Natural killer cell (primary cell): ENCODE results near the gene UGT1A6. TPM values are rescaled to one million over a fixed set of nuclear protein-coding genes. Genes with fewer than 3 reads are reported as not detected.

Source experiments
- ATAC-seq, 3 donors: fragments of 150-1000 bp in 2 of 3; fragments of 200-7000 bp in 1 of 3; cut with Tn5 transposase; 1 replicate in 1 of 3; 2 replicates in 2 of 3; pipeline ENCODE4 v1.10.0; 2021; ENCODE audit warnings: mild to moderate bottlenecking in 2 of 3, moderate library complexity in 2 of 3
- DNase-seq, 2 donors: peaks; one replicate each; pipeline versions ENCODE4 v3.0.0 to v3.0.0-alpha.2; 2013 to 2021; ENCODE audit warnings: mixed read lengths in 1 of 2
- H3K27ac ChIP-seq: one replicate; pipeline ENCODE4 v1.5.1; 2013; ENCODE audit warnings: mild to moderate bottlenecking, low read length
- H3K27me3 ChIP-seq: one replicate; pipeline ENCODE4 v1.6.1; 2013; ENCODE audit warnings: low read length; ENCODE audit not compliant: control insufficient read depth, insufficient read depth
- H3K36me3 ChIP-seq: one replicate; pipeline ENCODE4 v1.6.1; 2013; ENCODE audit warnings: low read length; ENCODE audit not compliant: control insufficient read depth, insufficient read depth
- H3K4me1 ChIP-seq: one replicate; pipeline ENCODE4 v1.6.1; 2013; ENCODE audit warnings: low read length; ENCODE audit not compliant: control insufficient read depth, insufficient read depth
- H3K4me3 ChIP-seq: one replicate; pipeline ENCODE4 v1.5.1; 2013; ENCODE audit warnings: low read length
- H3K9me3 ChIP-seq: one replicate; pipeline ENCODE4 v1.6.1; 2013; ENCODE audit warnings: low read length; ENCODE audit not compliant: control insufficient read depth, insufficient read depth
- H3K27ac Mint-ChIP-seq, 2 donors: one replicate each; pipeline ENCODE4 v1.8.0; 2022; ENCODE audit warnings: mild to moderate bottlenecking in 2 of 2, mixed read lengths in 2 of 2, moderate library complexity in 1 of 2
- H3K27me3 Mint-ChIP-seq, 2 donors: one replicate each; pipeline ENCODE4 v1.8.0; 2022; ENCODE audit warnings: low read depth in 2 of 2, mixed read lengths in 2 of 2
- H3K36me3 Mint-ChIP-seq: one replicate; pipeline ENCODE4 v1.8.0; 2022; ENCODE audit warnings: mixed read lengths
- H3K4me1 Mint-ChIP-seq, 2 donors: one replicate each; pipeline ENCODE4 v1.8.0; 2022; ENCODE audit warnings: mixed read lengths in 2 of 2
- H3K4me3 Mint-ChIP-seq: one replicate; pipeline ENCODE4 v1.8.0; 2022; ENCODE audit warnings: mild to moderate bottlenecking, moderate library complexity, mixed read lengths
- H3K9me3 Mint-ChIP-seq, 2 donors: one replicate each; pipeline ENCODE4 v1.8.0; 2022; ENCODE audit warnings: mixed read lengths in 2 of 2
- CTCF ChIP-seq: fragments of 200-600 bp; IDR thresholded peaks from one replicate; pipeline ENCODE4 v1.8.0; 2022; ENCODE audit warnings: antibody characterized with exemption
- WGBS: methylation state at CpG from one replicate; pipeline ENCODE4 v1.1.7; 2013; ENCODE audit warnings: missing lambda C conversion rate; ENCODE audit not compliant: insufficient coverage; 5-methylcytosine and 5-hydroxymethylcytosine counted together
- intact Hi-C: fragments of 100-400 bp; cut with micrococcal nuclease; formaldehyde crosslinking; loops from one replicate; pipeline ENCODE4 v1.14.2; 2022
- total RNA-seq, 4 donors: library from RNA; stranded (reverse); fragments of 120-200 nt in 1 of 4; gene quantifications; one replicate each; pipeline versions ENCODE4 v1.2.3 to v1.2.4, GENCODE V29; 2013 to 2022

Gene UGT1A6
- total RNA-seq, 3 donors from 2014 or later (not counting 1 experiment from before 2014, with no cell fraction given): not detected

- H3K36me3 Mint-ChIP-seq: no peaks in the 10 kb centered on the region
- WGBS: 91% methylated on average over 5 of the region's 5 CpGs
- H3K4me3 ChIP-seq: no peak within 1 kb of the TSS
- peaks cover 18 to 44% of the 10 kb centered on the region in 2 donors for H3K27me3 Mint-ChIP-seq
- no peak within 1 kb of the TSS for H3K27ac ChIP-seq
- H3K4me1 Mint-ChIP-seq: no peaks in the 10 kb centered on the region
- no peak within 1 kb of the TSS for H3K27ac Mint-ChIP-seq
- no peaks in the 10 kb centered on the region for H3K9me3 Mint-ChIP-seq
- H3K4me3 Mint-ChIP-seq: no peak within 1 kb of the TSS
- no peaks in the 10 kb centered on the region for H3K4me1 ChIP-seq
- intact Hi-C loops: no loop called here
- no peaks in the 10 kb centered on the region for H3K27me3 ChIP-seq
- no peak for DNase-seq
- no peaks in the 10 kb centered on the region for H3K9me3 ChIP-seq
- no peak for ATAC-seq
- TF ChIP-seq CTCF: no peak
- no peaks in the 10 kb centered on the region for H3K36me3 ChIP-seq
These were observed 21.2 kb upstream of the UGT1A6 start, which contains the start of gene UGT1A9 for GRCh38 chr2:233671290-233672161. UGT1A9 (plus strand) TSS chr2:233671898; CDS start chr2:233671935, 37 bp downstream.

- no CpG with 5 or more reads among the region's 3 CpGs for WGBS
- H3K4me3 Mint-ChIP-seq: no peak overlapping the region
- no peak for DNase-seq
These were observed 19.8 kb upstream of the UGT1A6 start for GRCh38 chr2:233672886-233673285.

DNA sequence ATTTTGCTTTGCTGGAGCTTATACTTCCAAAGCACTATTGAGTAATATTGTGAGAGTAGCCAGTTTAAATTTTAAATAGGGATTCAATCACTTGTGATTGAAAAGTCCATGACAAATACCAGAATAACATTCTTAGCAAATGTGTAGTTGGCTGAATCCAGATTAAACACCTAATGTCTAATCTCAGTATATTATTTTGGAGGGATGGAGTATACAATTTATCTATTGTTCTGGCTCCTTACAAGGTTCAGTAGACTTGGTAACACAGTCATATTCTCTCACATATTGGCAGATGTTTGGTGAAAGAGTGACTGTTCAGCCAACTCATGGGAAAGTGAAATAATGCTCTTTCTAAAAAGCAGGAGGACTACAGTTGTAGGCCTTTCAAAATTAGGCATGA is 18.8 kb upstream of the UGT1A6 start:
- TF ChIP-seq CTCF: no peak
- Mint-ChIP-seq H3K27ac (no peak overlapping the region), H3K27me3 (peaks cover 13 to 44% of the 10 kb centered on the region in 2 donors)

More at GRCh38 chr2:233672886-233673285, 19.8 kb upstream of the UGT1A6 start:
- Histone ChIP-seq H3K27ac (no peak overlapping the region), H3K9me3 (no peaks in the 10 kb centered on the region), H3K4me3 (no peak overlapping the region), H3K27me3 (no peaks in the 10 kb centered on the region), H3K4me1 (no peaks in the 10 kb centered on the region), H3K36me3 (no peaks in the 10 kb centered on the region)
- Mint-ChIP-seq H3K4me1 (no peaks in the 10 kb centered on the region), H3K27ac (no peak overlapping the region), H3K36me3 (no peaks in the 10 kb centered on the region), H3K27me3 (peaks cover 19 to 51% of the 10 kb centered on the region in 2 donors), H3K9me3 (no peaks in the 10 kb centered on the region)
- no peak for ATAC-seq
- TF ChIP-seq CTCF: no peak
- intact Hi-C loops: no loop called here

More for the DNA sequence above, 18.8 kb upstream of the UGT1A6 start:
- Mint-ChIP-seq H3K36me3 (no peaks in the 10 kb centered on the region), H3K4me1 (no peaks in the 10 kb centered on the region), H3K9me3 (no peaks in the 10 kb centered on the region), H3K4me3 (no peak overlapping the region)
- Histone ChIP-seq H3K27me3 (no peaks in the 10 kb centered on the region), H3K4me1 (no peaks in the 10 kb centered on the region), H3K9me3 (no peaks in the 10 kb centered on the region), H3K27ac (no peak overlapping the region), H3K36me3 (no peaks in the 10 kb centered on the region), H3K4me3 (no peak overlapping the region)
- DNase-seq (no peak), ATAC-seq (no peak)
- intact Hi-C loops: no loop called here
